HAP-1 (cell line): ENCODE data around the gene CCDC77.

ENCODE experiments used
- DNase-seq, 2 experiments: peaks; one replicate each; pipeline ENCODE4 v3.0.0-alpha.2; 2016 to 2020; ENCODE audit warnings: low spot score in 2 of 2
- H3K27me3 ChIP-seq: fragments of 250-450 bp; sonication (Bioruptor Pico); 2 replicates; pipeline ENCODE4 v1.5.1; 2020; ENCODE audit warnings: low read depth, mild to moderate bottlenecking, moderate library complexity
- H3K36me3 ChIP-seq: fragments of 250-450 bp; sonication (Bioruptor Pico); replicated peaks from 2 replicates; pipeline ENCODE4 v1.5.1; 2020; ENCODE audit warnings: mild to moderate bottlenecking
- H3K4me1 ChIP-seq: fragments of 250-450 bp; sonication (Bioruptor Pico); 2 replicates; pipeline ENCODE4 v1.5.1; 2020; ENCODE audit warnings: mild to moderate bottlenecking
- H3K4me3 ChIP-seq: fragments of 250-450 bp; sonication (Bioruptor Pico); 2 replicates; pipeline ENCODE4 v1.5.1; 2020; ENCODE audit warnings: mild to moderate bottlenecking, moderate library complexity
- H3K9me3 ChIP-seq: fragments of 250-450 bp; sonication (Bioruptor Pico); 2 replicates; pipeline ENCODE4 v1.5.1; 2020; ENCODE audit warnings: mild to moderate bottlenecking, moderate library complexity
- in situ Hi-C: fragments of 300-500 bp; cut with MboI; formaldehyde crosslinking; loops from 3 replicates; pipeline ENCODE4 v1.14.3; 2020; ENCODE audit warnings: low sequenced_read_pairs, inconsistent platforms, mixed read lengths

Gene CCDC77

DNA sequence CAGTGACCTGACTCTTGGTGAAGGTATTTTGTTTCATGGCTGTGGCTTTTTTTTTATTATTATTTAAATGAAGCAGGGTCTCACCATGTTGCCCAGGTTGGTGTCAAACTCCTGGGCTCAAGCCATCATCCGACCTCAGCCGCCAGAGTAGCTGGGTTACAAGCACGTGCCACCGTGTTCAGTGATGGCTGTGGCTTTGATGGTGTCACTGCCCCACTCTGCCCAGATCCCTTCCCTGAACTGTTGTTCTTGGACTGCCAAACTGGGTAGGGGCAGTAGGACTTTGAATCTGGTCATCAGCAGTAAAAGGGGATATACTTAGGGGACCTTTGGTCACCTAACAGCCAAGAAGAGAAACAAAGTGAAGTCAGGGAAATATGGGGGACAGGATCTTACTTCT, 77.7 kb downstream of the CCDC77 start:
- Histone ChIP-seq H3K9me3 (no peaks in the 10 kb centered on the region), H3K36me3 (0 out of 2 replicates have a peak, but pooled peaks cover 2% of the 10 kb centered on the region), H3K27me3 (no peaks in the 10 kb centered on the region), H3K4me3 (no peak overlapping the region), H3K4me1 (peaks cover 5% of the 10 kb centered on the region; the same call in 1 of the 2 replicates)
- in situ Hi-C loops, result no loop called here
- DNase-seq, result no peak

DNA sequence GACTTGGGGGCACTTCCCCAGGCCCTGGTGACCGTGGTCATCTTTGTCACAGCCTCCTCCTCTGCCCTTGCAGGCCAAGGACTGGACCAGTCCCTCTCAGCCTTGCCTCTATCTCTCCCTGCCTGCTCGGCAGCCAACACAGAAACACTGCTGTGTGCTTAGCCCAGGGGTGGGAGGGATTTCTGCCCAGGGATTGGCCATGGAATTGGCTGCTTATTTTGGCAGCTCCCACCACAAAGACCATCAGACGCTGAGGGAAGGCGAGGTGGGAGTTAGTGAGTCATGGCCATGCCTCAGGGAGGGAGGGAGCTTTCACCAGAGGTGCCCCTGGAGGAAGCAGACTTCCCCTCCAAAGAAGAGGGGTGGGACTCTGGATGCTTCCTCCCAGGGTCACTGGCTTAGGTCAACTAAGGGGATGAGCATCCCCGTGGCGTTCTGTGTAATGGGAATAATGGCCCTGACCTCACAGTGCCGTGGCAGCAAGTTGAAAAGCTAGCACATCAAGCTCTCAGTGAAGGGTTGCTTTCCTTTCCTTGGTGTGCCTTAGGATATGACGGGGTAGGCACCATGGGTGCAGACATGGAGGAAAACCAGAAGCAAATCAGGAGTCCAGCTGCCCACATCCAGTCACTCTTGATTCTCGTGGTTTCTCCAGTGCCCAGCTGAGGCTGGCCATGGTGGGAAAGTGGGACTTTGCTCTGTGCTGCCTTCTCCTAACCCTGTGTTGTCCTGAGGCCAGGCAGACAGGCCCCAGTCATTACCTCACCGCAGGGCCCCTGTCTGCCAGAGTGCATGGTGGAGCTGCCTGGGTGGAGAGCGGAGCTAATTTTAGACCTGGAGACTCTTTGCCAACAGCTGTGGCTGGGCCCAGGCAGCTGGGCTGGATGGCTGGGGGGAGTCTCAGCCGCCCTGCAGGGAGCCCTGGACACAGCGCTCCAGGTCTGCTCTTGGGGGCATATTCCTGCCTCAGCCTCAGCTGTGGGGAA, 79.7 kb downstream of the CCDC77 start:
- Histone ChIP-seq H3K4me1 (peaks cover 5% of the 10 kb centered on the region; the same call in 1 of the 2 replicates), H3K36me3 (no peaks in the 10 kb centered on the region), H3K27me3 (no peaks in the 10 kb centered on the region), H3K4me3 (no peak overlapping the region), H3K9me3 (no peaks in the 10 kb centered on the region)
- in situ Hi-C loops, result no loop called here
- no peak for DNase-seq

DNA sequence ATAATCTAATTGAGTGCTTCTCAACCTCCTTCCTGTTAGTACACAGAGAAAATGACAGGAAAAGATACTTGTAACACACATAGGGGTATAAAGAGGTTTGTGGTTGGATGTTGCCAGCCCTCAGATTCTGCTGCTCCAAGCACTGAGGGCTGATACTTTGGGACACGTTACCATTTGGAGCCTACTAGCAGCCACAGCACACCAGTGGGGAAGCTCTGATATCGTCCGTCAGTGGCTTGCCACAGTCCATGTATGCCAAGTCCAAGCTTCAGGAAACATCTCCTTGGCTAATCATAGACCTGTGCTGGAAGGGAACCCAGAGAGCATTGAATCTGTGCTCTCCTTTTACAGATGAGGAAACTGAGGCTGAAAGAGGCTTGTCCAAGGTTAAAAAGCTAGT, 80.6 kb downstream of the CCDC77 start:
- DNase-seq, result no peak
- Histone ChIP-seq H3K4me3 (no peak overlapping the region), H3K9me3 (no peaks in the 10 kb centered on the region), H3K4me1 (peaks cover 5% of the 10 kb centered on the region; the same call in 1 of the 2 replicates), H3K36me3 (no peaks in the 10 kb centered on the region), H3K27me3 (no peaks in the 10 kb centered on the region)
- in situ Hi-C loops, result no loop called here

DNA sequence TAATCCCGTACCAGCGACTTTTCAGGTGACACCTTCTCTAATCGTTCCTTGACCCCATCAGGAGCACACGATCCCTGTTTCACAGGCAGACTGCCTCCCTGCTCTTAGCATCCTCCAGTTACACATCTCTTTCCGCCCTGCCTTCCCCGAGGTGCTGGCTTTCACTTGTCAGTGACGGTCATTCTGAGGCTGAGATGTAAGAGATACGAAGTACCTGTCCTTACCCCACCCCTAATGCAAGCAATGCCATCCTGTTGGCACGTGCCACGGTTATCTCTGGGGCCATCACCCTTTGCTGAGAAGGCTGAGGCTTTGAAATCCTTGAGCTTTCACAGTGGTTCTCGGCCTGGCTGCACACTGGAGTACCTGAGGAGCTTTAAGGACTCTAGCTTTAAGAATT, 82.7 kb downstream of the CCDC77 start:
- DNase-seq, result peak in 1 of 2 experiments; percentile 4
- H3K36me3 ChIP-seq, result no peaks in the 10 kb centered on the region
- H3K4me3 ChIP-seq, result no peak overlapping the region
- H3K4me1 ChIP-seq, result peaks cover 5% of the 10 kb centered on the region; the same call in 1 of the 2 replicates
- H3K9me3 ChIP-seq, result no peaks in the 10 kb centered on the region
- H3K27me3 ChIP-seq, result no peaks in the 10 kb centered on the region
- in situ Hi-C loops, result no loop called here

DNA sequence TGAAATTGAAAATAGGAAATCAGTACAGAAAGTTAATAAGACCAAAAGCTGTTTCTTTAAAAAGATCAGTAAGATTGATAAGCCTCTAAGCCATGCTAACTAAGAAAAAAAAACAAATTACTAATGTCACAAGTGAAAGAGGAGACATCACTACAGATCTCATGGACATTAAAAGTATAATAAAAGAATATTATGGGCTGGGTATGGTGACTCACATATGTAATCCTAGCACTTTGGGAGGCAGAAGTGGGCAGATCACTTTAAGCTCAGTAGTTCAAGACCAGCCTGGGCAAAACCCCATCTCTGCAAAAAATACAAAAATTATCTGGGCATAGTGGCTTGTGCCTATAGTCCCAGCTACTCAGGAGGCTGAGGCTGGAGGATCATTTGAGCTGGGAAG, 88.8 kb downstream of the CCDC77 start:
- Histone ChIP-seq H3K36me3 (no peaks in the 10 kb centered on the region), H3K4me3 (no peak overlapping the region), H3K27me3 (no peaks in the 10 kb centered on the region), H3K4me1 (no peaks in the 10 kb centered on the region), H3K9me3 (no peaks in the 10 kb centered on the region; the same call in 1 of the 2 replicates)
- DNase-seq, result no peak
- in situ Hi-C loops, result no loop called here
